Stimulated activated CD8-positive, alpha-beta memory T cell treated with anti-CD3 and anti-CD28 coated beads, Interleukin-7, amount 100 ng/mL, for 48 hours (primary cell): ENCODE measurements around the gene COLEC12.

Experiments used
- DNase-seq, 2 donors: peaks; one replicate each; pipeline ENCODE4 v3.0.0-alpha.2; 2020; ENCODE audit warnings: low read depth in 1 of 2; ENCODE audit errors: extremely low read depth in 1 of 2

COLEC12 gene

DNA sequence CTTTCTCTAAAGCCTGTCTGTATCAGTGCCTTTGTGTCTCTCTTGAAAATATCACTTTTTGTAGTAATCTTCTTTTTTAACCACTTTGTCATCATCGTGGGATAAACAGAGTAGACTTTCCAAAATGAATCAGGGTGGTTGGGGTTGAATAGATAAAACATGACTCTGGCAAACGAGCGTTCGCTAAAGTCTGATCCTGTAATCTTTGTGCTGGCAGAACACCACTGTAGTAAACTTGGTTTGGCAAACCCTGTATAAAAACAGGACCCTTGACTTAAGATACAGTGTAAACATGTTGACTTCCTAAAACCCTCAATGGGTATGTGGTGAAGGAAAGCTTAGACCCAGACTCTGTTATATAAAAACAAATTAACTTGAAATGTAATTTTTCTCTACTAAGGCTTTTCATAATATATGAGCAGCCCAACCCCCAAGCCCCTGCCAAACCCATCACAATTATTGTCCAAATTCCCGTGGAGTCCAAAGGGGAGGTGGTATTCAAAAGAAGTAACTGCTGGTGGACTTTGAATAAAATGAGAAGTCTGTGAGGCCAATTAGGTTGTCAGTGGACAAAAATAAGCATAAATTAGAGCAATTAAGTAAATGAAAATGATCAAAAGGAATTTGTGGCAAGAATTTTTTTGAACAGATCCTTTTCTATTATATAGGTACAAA, 52.2 kb downstream of the COLEC12 start:
- no peak for DNase-seq

- DNase-seq, result no peak
These were observed 53.5 kb downstream of the COLEC12 start for GRCh38 chr18:446941-447560.

DNA sequence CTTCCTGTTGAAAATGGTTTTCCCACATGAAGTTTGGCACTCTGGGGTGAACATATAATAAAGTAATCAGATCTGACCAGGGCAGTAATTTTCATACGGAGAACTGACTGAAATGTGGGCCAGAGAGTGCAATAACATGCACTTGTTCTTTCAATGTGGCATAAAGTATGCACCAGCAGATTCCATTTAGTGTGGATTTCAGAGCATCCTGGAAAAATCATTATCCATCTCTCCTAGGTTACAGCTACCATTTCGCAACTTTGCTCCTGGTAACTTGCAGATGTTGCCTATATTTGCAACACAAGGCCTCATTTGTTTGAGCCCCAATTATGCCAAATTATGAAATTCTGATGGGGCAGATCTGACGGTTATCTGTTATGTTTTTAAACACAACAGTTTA, 55.4 kb downstream of the COLEC12 start:
- no peak for DNase-seq

GRCh38 chr18:438571-438970, 61.9 kb downstream of the COLEC12 start:
- no peak for DNase-seq

GRCh38 chr18:435940-436339, 64.6 kb downstream of the COLEC12 start:
- no peak for DNase-seq

DNA sequence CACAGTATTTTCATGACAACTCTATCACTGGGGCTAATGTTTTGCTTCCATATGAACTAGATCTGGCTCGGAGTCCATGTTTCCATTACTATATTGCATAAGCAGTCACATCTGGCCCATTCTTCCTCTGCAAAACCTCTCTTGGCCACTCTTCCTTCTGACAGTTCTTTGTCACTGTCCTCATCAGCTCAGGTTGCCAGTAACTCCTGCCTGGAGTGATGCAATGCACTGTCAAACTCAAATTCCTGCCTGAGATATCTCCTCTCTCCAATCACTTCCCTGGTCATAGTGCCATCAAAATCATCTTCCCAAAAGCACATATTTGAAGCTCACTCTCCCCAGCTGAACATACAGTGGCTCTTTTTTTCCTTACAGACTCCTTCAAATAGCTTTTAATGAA, 66.1 kb downstream of the COLEC12 start:
- no peak for DNase-seq

DNA sequence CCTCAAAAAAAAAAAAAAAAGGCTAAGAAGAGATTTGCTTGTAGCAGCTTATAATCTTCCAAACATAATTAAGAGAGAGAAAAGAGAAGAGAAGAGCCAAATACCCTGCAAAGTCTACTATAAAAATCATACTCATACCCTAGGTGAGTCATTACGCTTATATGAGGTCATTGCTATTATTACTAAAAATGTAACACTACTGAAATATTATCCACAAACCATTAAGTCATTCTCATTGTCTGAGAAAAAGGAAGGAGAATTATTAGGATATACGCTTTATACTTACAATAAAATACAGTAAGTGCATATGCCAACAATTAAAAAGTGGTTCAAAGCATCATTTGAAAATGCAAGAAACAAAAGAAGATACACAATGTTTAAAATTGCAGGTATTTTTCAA, 66.5 kb downstream of the COLEC12 start:
- no peak for DNase-seq

DNA sequence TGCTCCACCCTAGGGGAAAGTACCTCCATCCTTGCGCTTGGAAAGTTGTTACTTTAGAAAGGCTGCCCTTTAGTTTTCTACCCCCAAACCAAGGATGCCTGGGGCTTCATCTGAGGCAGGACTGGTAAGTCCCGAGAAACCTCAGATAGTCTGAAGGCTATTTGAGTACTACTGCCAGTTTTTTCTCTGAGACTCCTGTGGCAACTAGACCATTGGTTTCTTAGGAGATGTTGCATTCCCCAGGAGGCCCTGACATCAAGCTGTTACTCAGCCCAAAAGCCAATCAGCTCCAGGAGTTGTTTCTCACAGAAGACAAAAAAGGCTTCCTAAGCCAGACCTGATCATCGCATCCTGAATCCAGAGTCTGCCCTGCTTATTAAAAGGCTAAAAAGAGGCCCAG, 67.2 kb downstream of the COLEC12 start:
- no peak for DNase-seq

GRCh38 chr18:432791-433190, 67.7 kb downstream of the COLEC12 start:
- DNase-seq, result no peak

- no peak for DNase-seq
These were observed 71.5 kb downstream of the COLEC12 start for GRCh38 chr18:429030-429429.

DNA sequence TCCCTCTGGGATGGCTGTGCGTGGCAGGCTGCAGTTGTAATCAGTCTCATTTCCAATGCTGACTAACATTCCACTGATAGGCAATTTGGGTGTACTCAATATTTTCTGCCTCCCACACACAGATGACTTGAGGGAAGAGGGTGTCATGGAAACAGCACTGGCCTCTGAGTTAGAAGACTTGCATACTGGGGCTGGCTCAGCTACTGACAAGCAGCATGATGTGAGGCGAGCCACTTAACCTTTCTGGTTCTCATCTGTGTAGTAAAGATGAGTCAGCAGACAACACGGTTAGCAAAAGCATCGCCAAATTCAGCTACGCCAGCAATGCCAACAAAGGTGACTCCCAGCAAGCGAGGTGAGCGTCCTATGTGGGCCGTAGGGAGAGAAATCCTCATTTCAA, 73.5 kb downstream of the COLEC12 start:
- no peak for DNase-seq

DNA sequence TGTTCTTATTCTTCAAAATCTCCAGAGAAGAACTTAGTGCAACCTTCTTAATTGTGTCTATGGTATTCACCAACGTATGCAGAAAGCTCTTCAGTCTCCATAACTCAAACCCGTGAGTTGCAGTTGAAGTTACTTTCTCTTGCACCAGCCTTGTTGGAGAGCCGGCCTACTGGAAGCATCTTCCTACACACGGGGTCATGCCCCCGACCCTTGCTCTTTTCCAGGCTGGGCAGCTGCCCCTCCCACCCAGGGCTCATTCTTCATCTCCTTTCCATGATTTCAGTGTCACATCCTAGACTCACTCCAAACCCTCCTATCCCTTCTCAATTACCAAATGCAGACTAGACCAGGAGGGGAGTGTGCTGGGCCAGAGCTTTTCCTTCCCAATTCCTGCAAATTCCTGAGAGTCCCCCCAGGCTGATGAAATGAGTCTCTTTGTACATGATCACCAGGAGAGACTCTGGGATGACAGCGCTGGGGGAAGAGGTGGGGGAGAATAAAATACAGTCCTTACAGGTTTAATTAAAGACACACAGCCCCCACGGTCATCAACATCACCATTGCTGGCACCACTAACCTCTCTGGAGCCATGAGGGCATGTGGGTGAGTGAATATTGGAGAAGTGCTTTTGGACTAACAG, 75.3 kb downstream of the COLEC12 start:
- no peak for DNase-seq

DNA sequence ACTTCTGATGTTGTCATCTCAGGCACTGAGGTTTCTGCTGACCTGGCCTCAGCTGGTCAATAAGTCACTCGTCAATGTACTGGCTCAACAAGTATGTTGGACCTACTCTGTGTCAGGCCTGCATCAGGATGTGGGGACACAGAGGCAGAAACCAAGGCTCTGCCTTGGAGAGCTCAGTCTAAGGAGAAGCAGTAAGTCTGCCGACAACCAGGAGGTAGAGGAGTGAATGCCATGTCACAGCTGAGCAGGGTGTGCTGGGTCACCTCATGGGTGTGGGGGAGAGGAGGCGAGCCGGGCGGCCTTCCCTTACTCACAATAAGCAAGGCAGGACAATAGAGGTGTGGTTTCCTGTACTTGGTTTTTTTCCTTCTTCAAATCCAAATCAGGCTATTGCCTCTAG, 75.8 kb downstream of the COLEC12 start:
- DNase-seq, result no peak

GRCh38 chr18:424071-424661, 76.3 kb downstream of the COLEC12 start:
- no peak for DNase-seq

- no peak for DNase-seq
These were observed 77.5 kb downstream of the COLEC12 start for GRCh38 chr18:422966-423365.

DNA sequence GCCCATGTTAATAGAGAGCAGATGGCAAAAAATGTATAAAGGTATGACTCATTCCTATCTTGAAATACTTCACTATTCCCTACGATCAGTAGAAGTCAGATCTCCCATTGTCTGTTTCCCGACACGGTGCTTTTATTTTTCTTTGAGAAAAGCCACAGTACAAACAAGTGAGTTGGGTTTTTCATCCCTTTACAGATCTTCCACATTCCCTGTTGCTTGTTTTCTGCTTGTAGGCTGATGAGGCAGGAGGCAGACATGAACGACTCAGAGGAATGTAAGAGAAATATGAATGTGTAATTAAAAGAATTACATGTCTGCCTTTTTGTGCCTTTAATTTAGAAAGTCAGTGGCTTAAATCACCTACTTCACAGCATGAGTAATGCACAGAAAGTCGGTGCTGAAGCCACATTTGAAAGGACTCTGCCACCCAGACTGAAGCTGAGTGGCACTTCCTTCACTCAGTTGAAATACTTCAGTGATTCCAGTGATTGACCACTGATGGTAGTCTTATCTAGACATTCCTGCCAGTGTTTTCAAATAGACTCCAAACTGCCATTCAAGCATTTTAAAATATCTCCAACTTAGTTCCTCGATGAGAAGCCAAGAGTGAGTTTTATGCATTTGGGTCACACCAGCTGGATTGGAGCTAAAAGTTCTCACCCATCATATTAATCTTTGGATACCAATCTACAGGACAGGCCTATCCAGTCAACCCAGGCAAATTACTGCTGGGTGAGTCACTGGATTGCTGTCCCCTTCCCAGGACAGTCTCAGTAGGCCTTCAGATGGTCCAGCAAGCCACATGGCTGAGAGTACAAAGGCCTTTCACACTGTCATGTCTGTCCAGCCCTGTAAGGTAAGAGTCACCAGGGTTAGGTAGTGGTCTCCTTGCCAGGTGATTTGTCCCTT, 79.0 kb downstream of the COLEC12 start:
- DNase-seq, result no peak

DNA sequence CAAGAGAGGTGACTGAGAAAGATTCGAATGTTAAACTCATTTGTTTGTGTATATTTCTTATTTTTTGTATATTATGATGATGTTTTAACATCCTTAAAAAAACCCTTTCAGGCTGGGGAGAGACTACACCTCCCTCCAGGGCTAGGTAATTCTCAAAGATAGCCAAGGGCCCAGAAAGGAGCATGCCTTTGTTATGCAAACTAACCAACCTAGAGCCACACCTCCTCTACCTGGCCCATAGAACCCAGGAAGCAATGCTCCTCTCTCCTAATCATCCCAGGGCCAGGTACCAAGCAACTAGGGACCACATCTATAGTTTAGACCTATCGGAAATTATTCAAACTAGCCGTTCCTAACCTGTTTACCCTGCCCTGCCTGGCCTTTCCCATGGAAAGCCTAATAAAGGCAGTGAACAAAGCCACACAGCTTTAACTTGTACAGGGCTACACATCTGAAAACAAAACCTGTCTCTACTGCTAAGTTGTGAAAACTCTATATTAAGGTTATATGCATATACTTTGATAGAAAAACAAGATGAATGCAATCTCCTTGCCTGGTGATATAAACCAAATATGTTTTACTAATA, 79.7 kb downstream of the COLEC12 start:
- DNase-seq, result no peak

DNA sequence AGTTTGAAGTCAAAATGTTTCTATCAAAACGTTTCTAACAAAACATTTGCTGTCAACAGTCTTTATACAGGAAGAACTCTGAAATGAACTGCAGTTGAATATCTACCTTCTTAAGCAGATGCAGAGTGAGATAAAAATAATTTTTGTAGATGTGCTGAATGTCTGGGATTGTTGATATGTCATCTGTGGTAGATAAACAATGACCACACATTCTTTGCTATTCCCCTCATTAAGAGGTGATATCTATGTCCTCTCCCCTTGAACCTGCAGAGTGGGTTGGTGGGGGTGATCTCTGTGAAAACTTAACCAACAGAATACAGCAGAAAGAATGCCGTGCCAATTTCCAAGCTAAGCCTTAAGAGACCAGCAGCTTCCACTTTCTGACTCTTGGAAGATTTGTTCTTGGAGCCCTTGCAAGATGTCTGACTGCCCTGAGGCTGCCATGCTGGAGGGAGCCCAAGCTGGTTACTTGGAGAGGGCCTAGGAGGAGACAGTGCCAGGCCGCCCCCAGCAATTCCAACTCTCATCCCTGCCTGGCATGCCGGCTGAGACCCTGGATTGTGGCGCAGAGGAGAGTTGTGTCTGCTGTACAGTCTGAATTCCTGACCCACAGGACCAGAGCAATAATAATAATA, 80.8 kb downstream of the COLEC12 start:
- no peak for DNase-seq

GRCh38 chr18:417495-417894, 83.0 kb downstream of the COLEC12 start:
- no peak for DNase-seq

DNA sequence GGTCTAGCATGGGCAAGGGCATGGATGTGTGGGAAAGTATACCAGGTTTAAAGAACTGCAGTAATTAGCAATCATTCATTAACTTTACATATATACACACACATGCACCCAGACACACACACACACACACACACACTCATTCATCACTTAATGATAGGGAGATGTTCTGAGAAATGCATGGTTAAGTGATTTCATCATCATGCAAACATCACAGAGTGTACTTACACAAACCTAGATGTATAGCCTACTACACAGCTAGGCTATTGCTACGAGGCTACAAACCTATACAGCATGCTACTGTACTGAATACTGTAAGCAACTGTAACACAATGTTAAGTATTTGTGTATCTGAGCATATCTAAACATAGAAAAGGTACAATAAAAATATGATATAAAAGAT, 83.6 kb downstream of the COLEC12 start:
- DNase-seq, result no peak
